BJ (cell line): Measurements from ENCODE around the gene GSTO2. TPM values are rescaled to one million over a fixed set of nuclear protein-coding genes. Genes with fewer than 3 reads are reported as not detected.

Experiments
- CTCF ChIA-PET: fragments of 350-600 bp; formaldehyde crosslinking; extraction: SDS; loops from one replicate; lab custom pipeline; 2021; ENCODE audit warnings: antibody characterized with exemption, inconsistent platforms; lab: Yijun Ruan, JAX
- POLR2A ChIA-PET: fragments of 300-600 bp; sonication (Branson Sonifier 250); formaldehyde crosslinking; extraction: SDS; loops from one replicate; lab custom pipeline; 2021; ENCODE audit warnings: antibody characterized with exemption; lab: Charles Lee
- DNase-seq: peaks from one replicate; pipeline ENCODE4 v3.0.0-alpha.2; 2011; ENCODE audit warnings: low read depth
- H3K27me3 ChIP-seq: 2 replicates; pipeline ENCODE4 v1.6.0; 2011; ENCODE audit warnings: low read length; ENCODE audit not compliant: control insufficient read depth, insufficient read depth
- H3K36me3 ChIP-seq: 2 replicates; pipeline ENCODE4 v1.5.1; 2011; ENCODE audit warnings: low read length; ENCODE audit not compliant: control insufficient read depth, insufficient read depth
- H3K4me3 ChIP-seq: 2 replicates; pipeline ENCODE4 v1.5.1; 2011; ENCODE audit warnings: low read depth, mild to moderate bottlenecking, control low read depth, low read length
- polyA plus RNA-seq: library from polyadenylated mRNA; depleted of rRNA; stranded (reverse); fragments of >200 nt; gene quantifications from 2 replicates; pipeline ENCODE4 v1.2.3, GENCODE V29; 2011
- TF ChIP-seq, protein P1 (sequence below): IDR thresholded peaks from 2 replicates; pipeline ENCODE4 v1.5.1; 2011; ENCODE audit warnings: low read depth, mild to moderate bottlenecking, control low read depth, inconsistent platforms, low read length, moderate library complexity; ENCODE audit not compliant: insufficient read depth

Gene GSTO2
- polyA plus RNA-seq, 1 experiment: 4.9 TPM

GRCh38 chr10:104317269-104317710 is 48.3 kb downstream of the GSTO2 start:
- POLR2A ChIA-PET: no interaction called here
- H3K4me3 ChIP-seq: no peak overlapping the region

DNA sequence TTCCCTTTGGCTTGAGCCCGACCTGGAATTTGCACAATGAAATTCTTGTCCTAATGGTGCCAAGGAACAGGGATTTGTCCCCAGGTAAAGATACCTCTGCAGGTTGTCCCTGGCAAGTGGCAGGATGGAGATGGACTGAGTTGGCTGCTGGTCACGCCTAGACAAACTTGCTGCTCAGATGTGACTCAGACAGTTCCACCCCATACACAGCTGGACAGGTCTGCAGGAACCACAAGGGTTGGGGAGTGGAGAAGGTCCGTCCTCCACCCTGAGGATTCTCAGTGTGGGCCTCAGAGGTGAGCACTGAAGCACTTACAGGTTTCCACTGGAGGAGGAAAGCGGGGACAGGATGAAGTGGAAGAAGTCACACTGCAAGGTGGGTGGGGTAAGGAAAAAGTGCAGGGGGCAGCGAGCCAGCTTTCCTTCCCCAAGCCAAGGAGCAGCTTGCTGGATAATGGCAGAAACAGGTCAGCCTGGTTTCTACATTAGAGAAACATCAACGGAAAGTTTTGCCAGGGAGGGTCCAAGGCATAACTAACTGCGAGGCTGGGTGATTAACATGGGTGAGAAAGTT is 48.8 kb downstream of the GSTO2 start:
- peaks cover 30% of the 10 kb centered on the region for H3K36me3 ChIP-seq
- POLR2A ChIA-PET: no interaction called here
- H3K4me3 ChIP-seq: no peak overlapping the region
- CTCF ChIA-PET: interaction anchor here (1.1 to 5.2 kb wide), 5 partner anchors 12 to 43 kb away, joined by 3 to 35 read pairs (median 5); no protein-coding TSS in a partner anchor
- DNase-seq: no peak
- TF ChIP-seq, protein P1, sequence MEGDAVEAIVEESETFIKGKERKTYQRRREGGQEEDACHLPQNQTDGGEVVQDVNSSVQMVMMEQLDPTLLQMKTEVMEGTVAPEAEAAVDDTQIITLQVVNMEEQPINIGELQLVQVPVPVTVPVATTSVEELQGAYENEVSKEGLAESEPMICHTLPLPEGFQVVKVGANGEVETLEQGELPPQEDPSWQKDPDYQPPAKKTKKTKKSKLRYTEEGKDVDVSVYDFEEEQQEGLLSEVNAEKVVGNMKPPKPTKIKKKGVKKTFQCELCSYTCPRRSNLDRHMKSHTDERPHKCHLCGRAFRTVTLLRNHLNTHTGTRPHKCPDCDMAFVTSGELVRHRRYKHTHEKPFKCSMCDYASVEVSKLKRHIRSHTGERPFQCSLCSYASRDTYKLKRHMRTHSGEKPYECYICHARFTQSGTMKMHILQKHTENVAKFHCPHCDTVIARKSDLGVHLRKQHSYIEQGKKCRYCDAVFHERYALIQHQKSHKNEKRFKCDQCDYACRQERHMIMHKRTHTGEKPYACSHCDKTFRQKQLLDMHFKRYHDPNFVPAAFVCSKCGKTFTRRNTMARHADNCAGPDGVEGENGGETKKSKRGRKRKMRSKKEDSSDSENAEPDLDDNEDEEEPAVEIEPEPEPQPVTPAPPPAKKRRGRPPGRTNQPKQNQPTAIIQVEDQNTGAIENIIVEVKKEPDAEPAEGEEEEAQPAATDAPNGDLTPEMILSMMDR: no peak
- H3K27me3 ChIP-seq: no peaks in the 10 kb centered on the region

More at GRCh38 chr10:104317269-104317710, 48.3 kb downstream of the GSTO2 start:
- no peaks in the 10 kb centered on the region for H3K27me3 ChIP-seq
- TF ChIP-seq, protein P1: no peak
- CTCF ChIA-PET: interaction anchor here (0.9 to 5.2 kb wide), 5 partner anchors 11 to 42 kb away, joined by 3 to 35 read pairs (median 5); partner anchors contain the start of gene ITPRIP
- peak; percentile 77 for DNase-seq
- peaks cover 34% of the 10 kb centered on the region for H3K36me3 ChIP-seq

GRCh38 chr10:104318326-104318725 is 49.3 kb downstream of the GSTO2 start:
- ChIA-PET POLR2A (no interaction called here), CTCF (interaction anchor here (1.1 to 5.2 kb wide), 4 partner anchors 12 to 43 kb away, joined by 3 to 35 read pairs (median 4); no protein-coding TSS in a partner anchor)
- H3K27me3 ChIP-seq: no peaks in the 10 kb centered on the region

DNA sequence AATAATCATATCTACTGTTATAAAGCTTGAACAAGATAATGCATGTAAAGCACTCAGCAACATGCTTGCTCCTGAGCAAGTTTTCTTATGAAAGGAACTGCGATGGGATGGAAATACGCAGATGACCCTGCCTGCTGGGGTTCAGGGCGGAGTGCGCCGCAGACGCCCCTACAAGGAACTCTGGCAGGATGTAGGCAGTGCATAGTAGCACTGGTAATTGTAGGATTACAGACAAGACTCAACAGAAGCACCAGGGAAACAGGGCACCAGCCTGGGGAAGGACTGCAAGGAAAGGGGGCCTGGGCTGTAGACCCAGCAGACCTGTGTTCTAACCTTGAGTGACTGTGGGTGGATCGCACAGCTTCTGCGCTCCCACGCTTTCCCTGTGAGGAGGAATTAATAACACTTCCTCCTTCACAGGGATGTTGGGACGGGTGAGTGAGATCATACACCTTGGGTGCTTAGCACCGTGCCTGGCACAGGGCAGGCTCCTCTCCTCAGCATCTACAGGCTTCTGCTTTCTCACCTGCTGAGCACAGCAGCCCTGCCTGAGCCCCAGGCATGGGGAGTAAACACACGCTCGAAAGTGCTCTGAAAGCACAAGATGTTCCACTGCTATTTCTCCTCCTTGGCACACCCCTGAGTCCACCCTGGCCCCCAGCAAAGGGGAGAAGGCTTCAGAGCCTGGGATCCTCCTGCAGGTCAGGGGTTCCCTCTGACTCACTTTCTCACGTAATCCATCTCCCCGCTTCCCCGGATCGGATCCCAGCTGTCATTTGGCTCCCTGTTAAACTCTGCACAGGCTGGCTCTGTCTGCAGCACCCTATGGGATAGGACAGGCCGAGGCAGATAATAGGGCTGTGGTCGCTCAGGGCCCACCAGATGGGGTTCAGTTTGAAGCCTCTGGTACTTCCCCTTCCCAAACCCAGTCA is 50.1 kb downstream of the GSTO2 start:
- H3K4me3 ChIP-seq: no peak overlapping the region
- POLR2A ChIA-PET: no interaction called here
- TF ChIP-seq, protein P1: no peak
- no peak for DNase-seq
- no peaks in the 10 kb centered on the region for H3K27me3 ChIP-seq
- CTCF ChIA-PET: interaction anchor here (1.2 to 5.2 kb wide), 2 partner anchors 13 to 30 kb away, joined by 4 to 35 read pairs; no protein-coding TSS in a partner anchor
- peaks cover 19% of the 10 kb centered on the region for H3K36me3 ChIP-seq

More at GRCh38 chr10:104318326-104318725, 49.3 kb downstream of the GSTO2 start:
- DNase-seq: no peak
- TF ChIP-seq, protein P1: no peak
- Histone ChIP-seq H3K36me3 (peaks cover 25% of the 10 kb centered on the region), H3K4me3 (no peak overlapping the region)
